ENCODE measurements around the gene CLCN5.

Gene CLCN5

DNA sequence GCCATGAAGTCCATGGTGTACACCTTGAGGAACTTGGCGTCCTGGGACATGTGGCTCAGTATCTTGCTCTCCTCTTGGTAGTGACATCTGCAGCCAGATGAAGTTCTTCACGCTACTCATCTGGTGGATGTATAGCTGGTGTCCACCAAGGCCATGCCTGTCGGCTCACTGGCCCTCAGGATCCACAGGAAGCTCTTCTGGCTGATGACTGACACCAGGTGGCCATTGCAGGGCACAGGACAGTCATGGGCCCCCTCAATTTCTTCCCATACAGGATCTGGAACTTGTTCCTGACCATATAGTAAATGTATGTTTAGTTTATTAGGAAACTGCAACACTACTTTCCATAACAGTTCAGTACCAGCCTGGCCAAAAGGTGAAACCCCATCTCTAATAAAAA, 10.3 kb upstream of the CLCN5 start:
- TF ChIP-seq POLR2A (IDR thresholded peaks at IDR 0.05; ENCODE audit: low read depth, low read length): no peak
- DNase-seq (ENCODE audit: insufficient read length, low spot score) (no peak), FAIRE-seq (no peak)

DNA sequence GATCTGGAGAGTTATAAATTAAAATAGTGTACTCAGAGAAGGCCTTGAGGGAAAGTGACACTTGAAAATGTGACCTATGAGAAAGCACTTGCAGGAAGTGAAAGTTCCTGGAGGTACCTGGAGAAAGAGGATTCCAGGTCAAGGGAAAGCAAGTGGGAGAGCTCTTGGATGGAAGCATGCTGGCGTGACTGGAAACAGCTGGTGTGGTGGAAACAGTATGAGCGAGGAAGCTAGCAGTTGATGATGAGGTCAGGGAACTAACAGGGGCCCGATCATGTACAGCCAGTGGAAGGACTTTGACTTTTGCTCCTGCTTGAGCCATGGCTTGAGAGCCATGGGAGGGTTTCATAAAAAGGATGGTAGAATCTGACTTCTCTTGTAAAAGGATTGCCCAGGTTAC, 9.5 kb upstream of the CLCN5 start:
- DNase-seq (ENCODE audit: insufficient read length, low spot score) (no peak), FAIRE-seq (no peak)
- TF ChIP-seq POLR2A (IDR thresholded peaks at IDR 0.05; ENCODE audit: low read depth, low read length): no peak

DNA sequence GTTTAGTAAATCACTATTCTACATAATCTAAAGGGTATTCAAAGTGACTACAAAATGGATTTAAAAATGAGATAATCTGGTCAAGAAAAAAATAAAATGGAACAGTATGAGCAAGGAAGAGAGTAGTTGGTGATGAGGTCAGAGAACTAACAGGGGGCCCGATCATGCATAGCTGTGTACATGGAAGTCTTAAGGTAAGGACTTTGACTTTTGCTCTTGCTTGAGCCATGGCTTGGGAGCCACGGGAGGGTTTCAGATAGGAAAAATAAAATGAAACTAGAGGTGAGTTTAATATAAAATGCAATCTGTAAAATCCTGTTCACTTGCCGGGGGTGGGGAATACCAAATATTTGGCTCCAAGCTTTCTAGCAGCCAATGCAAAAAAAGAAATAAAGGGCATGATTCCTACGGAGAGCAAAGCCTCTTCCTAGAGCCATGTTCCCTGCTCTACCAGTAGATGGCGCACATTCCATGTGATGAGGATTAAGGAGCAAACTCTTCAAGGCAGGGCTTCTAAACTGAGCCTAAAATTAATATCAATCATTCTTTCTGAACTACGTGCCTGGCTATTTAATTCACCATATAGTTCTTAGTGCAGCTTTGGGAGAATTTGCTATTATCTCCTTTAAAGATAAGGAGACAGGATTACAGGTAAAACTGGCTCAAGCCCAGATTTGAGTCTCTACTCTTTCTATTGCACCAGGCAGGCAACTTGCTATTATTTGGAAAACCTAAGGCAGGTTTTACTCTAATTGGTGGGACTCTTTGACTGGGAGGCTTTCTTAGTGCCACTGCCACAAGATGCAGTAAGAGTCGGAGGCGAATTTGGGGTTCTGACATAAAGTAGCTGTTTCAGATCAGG, 6.8 kb upstream of the CLCN5 start:
- TF ChIP-seq POLR2A (IDR thresholded peaks at IDR 0.05; ENCODE audit: low read depth, low read length): no peak
- FAIRE-seq: no peak
- no peak for DNase-seq (ENCODE audit: insufficient read length, low spot score)

DNA sequence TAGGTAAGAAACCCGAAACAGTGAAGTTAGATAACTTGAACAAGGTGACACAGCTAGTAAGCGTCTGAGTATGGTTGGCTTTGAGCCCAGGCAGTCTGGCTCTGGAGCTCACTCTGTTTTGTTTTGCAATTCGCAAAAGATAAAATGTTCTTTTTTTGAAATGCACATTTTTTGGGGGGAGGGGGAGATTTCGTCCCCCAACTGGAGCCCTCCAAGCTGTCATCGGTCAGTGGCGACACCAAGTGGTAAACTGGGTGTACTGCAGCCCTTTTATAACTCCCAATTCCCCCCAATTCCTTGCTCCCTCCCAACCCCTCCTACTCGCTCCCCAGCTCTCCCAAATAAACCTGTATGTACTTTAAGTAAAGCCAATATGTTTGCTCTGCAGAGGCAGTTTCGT, 2.8 kb upstream of the CLCN5 start:
- FAIRE-seq (no peak), DNase-seq (ENCODE audit: insufficient read length, low spot score) (no peak)
- no peak for TF ChIP-seq POLR2A (IDR thresholded peaks at IDR 0.05; ENCODE audit: low read depth, low read length)

DNA sequence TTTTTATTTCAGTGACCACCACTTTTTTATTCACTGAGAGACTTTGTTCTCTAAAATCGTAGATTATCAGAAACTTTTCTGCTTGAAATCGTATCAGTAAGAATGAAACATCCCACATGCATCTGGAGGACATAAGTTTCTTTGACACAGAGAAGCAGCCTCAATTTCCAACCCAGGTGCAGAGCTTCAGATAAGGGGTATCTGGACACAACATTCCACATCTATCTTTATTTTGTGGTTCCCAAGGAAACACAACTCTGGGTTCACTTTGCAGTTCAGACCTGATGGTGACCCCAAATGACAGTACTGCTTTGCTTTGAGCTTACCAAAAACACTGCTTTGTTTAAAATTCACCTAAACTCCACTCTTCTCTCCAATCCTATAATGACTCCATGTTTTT, 1.3 kb upstream of the CLCN5 start:
- FAIRE-seq: no peak
- no peak for DNase-seq (ENCODE audit: insufficient read length, low spot score)
- TF ChIP-seq POLR2A (IDR thresholded peaks at IDR 0.05; ENCODE audit: low read depth, low read length): no peak

DNA sequence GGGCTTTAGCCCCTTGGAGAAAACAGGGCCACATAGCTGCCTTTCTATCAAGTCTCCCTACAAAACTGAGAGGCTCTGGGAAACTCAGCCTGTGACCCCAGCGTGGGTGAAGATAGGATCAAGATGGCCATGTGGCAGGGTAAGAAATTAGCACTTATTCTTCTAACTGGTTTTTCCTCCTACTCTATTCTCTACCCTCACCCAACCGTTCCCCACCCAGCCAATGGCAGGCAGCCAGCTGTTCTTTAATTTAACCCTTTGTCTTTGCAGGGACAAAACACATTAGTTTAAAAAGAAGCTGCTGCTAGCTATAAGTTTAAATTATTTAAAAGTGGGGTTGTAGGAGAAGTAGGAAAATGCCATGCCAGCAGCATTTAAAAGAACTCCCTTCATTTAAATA, 2.8 kb downstream of the CLCN5 start:
- TF ChIP-seq POLR2A (IDR thresholded peaks at IDR 0.05; ENCODE audit: low read depth, low read length): no peak
- FAIRE-seq (no peak), DNase-seq (ENCODE audit: insufficient read length, low spot score) (no peak)

DNA sequence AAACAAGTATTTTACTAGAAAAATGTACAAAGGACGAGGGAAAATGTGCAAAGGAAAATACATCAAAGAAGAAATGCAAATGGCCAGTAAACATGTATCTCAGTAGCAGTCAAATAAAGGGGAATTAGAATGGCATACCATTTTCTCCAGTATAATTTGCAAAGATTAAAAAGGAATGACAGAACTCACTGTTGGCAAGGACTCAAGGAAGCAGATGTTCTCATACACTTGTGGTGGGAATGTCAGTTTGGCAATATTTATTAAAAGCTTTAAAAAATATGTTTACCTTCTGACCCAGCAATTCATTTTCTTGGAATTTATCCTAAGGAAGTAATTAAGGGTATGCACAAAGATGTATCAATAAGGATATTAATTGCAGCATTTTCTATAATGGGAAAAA, 7.6 kb downstream of the CLCN5 start:
- FAIRE-seq (no peak), DNase-seq (ENCODE audit: insufficient read length, low spot score) (no peak)
- TF ChIP-seq POLR2A (IDR thresholded peaks at IDR 0.05; ENCODE audit: low read depth, low read length): no peak

DNA sequence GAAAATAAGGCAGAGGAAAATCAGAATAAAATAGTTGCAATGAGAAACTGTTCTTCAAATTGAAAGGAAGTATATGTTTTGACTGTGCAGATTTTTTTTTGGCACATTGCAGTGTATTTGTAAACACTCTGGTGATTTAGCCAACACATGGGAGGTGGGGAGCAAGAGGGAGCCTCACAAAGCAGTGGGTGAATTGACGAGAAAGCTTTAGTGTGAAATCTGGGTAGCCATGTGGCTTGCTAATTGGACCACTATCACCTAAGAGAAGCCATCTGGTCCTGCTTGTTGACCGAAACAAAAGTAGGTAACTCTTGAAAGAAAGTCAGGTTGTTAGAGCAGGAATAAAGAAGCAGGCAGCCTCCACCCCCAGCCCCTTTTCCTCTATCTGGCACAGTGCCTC, 10.4 kb downstream of the CLCN5 start:
- TF ChIP-seq POLR2A (IDR thresholded peaks at IDR 0.05; ENCODE audit: low read depth, low read length): no peak
- FAIRE-seq (no peak), DNase-seq (ENCODE audit: insufficient read length, low spot score) (no peak)

DNA sequence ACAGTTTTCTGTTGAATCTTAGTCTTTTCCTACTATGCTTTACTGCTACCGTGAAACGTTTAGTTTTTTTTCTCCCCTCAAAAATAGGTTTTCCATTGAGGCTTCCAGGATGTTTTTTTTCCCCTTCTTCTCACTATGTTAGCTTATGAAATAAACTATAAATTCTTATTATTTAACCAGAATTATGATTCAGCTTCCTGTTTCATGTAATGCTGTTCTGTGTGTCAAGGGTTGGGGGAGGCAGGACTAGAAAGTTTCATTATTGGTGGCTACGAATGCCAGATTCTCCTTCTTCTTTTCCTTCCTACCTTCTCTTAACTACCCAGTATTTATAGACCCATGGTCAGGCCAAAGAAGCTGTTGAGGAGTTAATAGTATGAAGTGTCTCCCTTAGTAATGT, 11.8 kb downstream of the CLCN5 start:
- no peak for TF ChIP-seq POLR2A (IDR thresholded peaks at IDR 0.05; ENCODE audit: low read depth, low read length)
- FAIRE-seq (no peak), DNase-seq (ENCODE audit: insufficient read length, low spot score) (no peak)

DNA sequence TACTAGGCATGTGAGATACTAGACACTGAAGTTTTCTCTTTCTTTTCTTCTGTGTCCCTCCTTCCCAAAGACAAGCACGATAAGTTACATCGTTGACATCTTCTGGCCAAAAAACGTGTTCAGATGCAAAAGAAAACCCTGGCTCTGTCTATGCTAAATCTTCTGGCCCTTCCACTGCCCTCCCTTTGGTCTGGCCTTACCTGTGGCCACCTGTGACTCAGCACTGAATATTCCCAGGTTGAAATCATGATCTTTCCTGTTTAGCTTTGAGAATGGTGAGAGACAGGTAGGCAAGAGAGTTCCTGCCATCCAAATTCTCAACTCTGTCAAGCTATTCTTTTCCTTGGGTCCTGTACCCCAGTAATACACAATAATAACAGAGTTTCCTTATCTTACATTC, 12.3 kb downstream of the CLCN5 start:
- no peak for TF ChIP-seq POLR2A (IDR thresholded peaks at IDR 0.05; ENCODE audit: low read depth, low read length)
- FAIRE-seq: no peak
- no peak for DNase-seq (ENCODE audit: insufficient read length, low spot score)

DNA sequence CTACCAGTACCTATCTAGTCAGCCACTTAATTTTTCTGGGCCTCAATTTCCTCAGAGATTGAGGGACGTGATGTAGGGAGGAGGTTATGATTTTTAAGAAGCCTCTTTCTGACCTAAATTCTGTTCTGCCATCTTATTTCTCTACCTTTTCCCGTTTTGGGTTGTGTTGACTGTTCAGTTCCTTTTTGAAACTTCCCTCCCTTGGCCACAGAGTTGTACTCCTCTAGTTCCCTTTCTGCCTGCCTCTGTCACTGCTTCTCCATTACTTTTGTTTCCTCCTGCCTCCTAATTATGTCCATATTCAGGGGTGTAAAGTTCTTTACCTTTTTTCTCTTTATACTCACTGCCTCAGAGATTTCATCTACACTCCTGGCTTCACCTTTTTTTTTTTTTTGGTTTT, 25.4 kb downstream of the CLCN5 start:
- no peak for FAIRE-seq

DNA sequence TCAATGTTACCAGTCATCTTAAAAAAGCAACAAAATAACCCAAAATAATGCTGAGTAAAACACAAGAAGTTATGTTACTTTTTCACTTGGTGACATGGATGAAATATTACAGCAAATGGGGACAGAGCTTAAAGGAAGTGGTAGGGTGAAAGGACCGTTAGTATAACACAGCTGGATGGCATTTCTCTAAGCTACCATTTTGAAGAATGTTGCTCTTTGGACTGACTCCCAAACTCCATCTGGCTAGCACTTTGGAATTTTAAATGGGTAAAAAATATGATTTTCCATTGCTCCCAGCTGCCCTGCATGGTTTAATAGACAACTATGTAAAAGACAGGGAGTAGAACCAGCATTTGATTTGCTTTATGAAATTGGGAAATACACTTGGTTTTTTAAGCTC, 27.6 kb downstream of the CLCN5 start:
- no peak for FAIRE-seq
- no peak for DNase-seq (ENCODE audit: insufficient read length, low spot score)
- no peak for TF ChIP-seq POLR2A (IDR thresholded peaks at IDR 0.05; ENCODE audit: low read depth, low read length)

More for the DNA sequence above, 25.4 kb downstream of the CLCN5 start:
- no peak for DNase-seq (ENCODE audit: insufficient read length, low spot score)
- TF ChIP-seq POLR2A (IDR thresholded peaks at IDR 0.05; ENCODE audit: low read depth, low read length): no peak

DNA sequence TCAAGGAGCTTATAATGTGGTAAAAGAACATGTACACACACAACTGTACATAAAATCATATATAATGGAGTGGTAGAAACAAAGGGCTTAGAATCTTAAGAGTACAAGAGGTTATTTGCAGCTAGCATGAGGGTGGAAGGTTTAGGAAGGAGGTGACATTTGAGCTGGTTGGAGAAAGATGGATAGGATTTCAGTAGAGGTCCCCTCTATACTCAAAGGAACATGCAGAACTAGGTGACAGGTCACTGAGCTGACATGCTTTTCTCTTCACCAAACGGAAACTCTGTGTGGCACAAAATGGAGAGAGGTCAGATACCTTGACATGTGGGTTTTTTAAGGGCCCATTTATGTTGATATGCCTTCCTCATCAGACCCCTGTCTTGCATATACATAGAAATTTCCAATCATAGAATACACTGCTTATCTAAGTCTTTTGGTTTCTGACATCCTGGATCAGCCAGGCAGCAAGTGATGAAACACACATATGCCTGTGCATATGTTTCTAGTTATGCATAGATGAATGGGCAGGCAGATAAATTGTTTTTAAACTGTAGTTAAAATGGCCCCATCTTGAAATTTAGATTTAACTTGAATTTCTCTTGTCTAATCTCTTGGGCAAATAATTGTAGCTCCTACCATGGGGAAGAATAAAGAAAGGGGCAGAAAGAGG, 29.3 kb downstream of the CLCN5 start:
- DNase-seq (ENCODE audit: insufficient read length, low spot score): no peak
- no peak for FAIRE-seq
- TF ChIP-seq POLR2A (IDR thresholded peaks at IDR 0.05; ENCODE audit: low read depth, low read length): no peak

DNA sequence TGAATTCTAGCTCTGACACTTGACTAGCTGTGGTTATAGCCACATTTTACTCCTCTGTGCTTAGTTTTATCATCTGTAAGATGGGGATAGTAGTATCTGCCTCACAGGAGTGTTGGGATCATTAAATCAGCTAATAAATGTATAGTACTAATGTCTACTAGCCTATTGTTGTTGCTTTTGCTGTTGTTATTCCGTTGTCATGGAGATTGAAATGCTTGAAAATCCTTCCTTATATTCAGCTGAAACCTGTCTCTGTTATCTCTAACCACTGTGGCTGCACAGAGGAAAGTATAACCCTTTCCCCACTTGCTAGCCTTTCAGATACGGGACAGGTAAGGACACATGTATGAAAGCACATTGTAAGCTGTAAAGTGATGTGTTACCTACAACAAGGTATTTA, 33.9 kb downstream of the CLCN5 start:
- TF ChIP-seq POLR2A (IDR thresholded peaks at IDR 0.05; ENCODE audit: low read depth, low read length): no peak
- DNase-seq (ENCODE audit: insufficient read length, low spot score): no peak
- no peak for FAIRE-seq

All from H54 (cell line).